ENCODE measurements around the gene INPP5D. TPM values are rescaled to one million over a fixed set of nuclear protein-coding genes. Genes with fewer than 3 reads are reported as not detected.

The INPP5D gene
- total and polyA plus RNA-seq, 2 of the 13 experiments (the other 11 are each of a cell fraction or from before 2014, with no cell fraction given) = 16.7 to 18.0 TPM

GRCh38 chr2:233256048-233256447, 195.9 kb downstream of the INPP5D start (continued):
- TF ChIP-seq ZBTB43 (CRISPR knock-in tag; conservative IDR thresholded peaks at IDR 0.05) (no peak), GATAD2A (CRISPR knock-in tag; IDR thresholded peaks at IDR 0.05) (no peak), BRCA1 (CRISPR knock-in tag; IDR thresholded peaks at IDR 0.05) (no peak)

Small RNA genes lying within 50 kb of the gene (small RNA-seq; reads per million reads assigned to genes)
- gene RN7SL32P (ENCODE audit: insufficient read depth in 2 of 3, insufficient read length in 3 of 3, low read depth in 2 of 3, low replicate concordance in 1 of 3) = 0 reads per million in 3 experiments

Other genes starting within 250 kb of the INPP5D start
- gene SNORC, start 190.1 kb upstream of the INPP5D start, total RNA-seq (2016; rRNA removed; fragmentation: Illumina TruSeq; extraction: Trizol) = 48.5 and 86.1 TPM in 2 replicates
- 59.1 and 62.9 TPM in 2 replicates for gene SNORC, start 190.1 kb upstream of the INPP5D start, polyA plus RNA-seq (2011; rRNA removed)
- 11.8 and 14.4 TPM in 2 replicates for gene NGEF, start 47.1 kb upstream of the INPP5D start, total RNA-seq (2016; rRNA removed; fragmentation: Illumina TruSeq; extraction: Trizol)
- 36.9 and 40.7 TPM in 2 replicates for gene NGEF, start 47.1 kb upstream of the INPP5D start, polyA plus RNA-seq (2011; rRNA removed)
- gene NEU2, start 27.7 kb upstream of the INPP5D start, total RNA-seq (2016; rRNA removed; fragmentation: Illumina TruSeq; extraction: Trizol) = not detected in 2 replicates
- not detected in 2 replicates for gene NEU2, start 27.7 kb upstream of the INPP5D start, polyA plus RNA-seq (2011; rRNA removed)
- 51.7 and 61.2 TPM in 2 replicates for gene ATG16L1, start 191.3 kb downstream of the INPP5D start, total RNA-seq (2016; rRNA removed; fragmentation: Illumina TruSeq; extraction: Trizol)
- gene ATG16L1, start 191.3 kb downstream of the INPP5D start, polyA plus RNA-seq (2011; rRNA removed) = 26.0 and 32.4 TPM in 2 replicates
- gene SAG, start 247.5 kb downstream of the INPP5D start, total RNA-seq (2016; rRNA removed; fragmentation: Illumina TruSeq; extraction: Trizol) = not detected in 2 replicates
- not detected in 2 replicates for gene SAG, start 247.5 kb downstream of the INPP5D start, polyA plus RNA-seq (2011; rRNA removed)